K562 (cell line): ENCODE results near the gene TMEM185B. TPM values are rescaled to one million over a fixed set of nuclear protein-coding genes. Genes with fewer than 3 reads are reported as not detected.

Experiments used
- ATAC-seq: fragments of 200-7000 bp; cut with Tn5 transposase; 3 replicates; pipeline ENCODE4 v1.9.1; 2020; ENCODE audit warnings: moderate library complexity
- BruUV-seq: library from RNA; stranded (reverse); fragments of 400-500 nt; replicated peaks from 2 replicates; lab custom pipeline; 2021; lab: Mats Ljungman, UMichigan
- CTCF ChIA-PET: fragments of 300-600 bp; formaldehyde crosslinking; extraction: SDS; loops from one replicate; lab custom pipeline; 2021; ENCODE audit warnings: low intra/inter-chr PET ratio; lab: Yijun Ruan, JAX
- POLR2A ChIA-PET: fragments of 300-600, 350-650 bp; sonication (Branson Sonifier 250); formaldehyde crosslinking; extraction: SDS; loops from one replicate; lab custom pipeline; 2021; ENCODE audit warnings: antibody characterized with exemption, inconsistent platforms; lab: Yijun Ruan, JAX
- DNase-seq, 4 experiments: peaks; one replicate each; pipeline versions ENCODE4 v3.0.0 to v3.0.0-alpha.2; 2011 to 2018; ENCODE audit warnings: low spot score in 3 of 4, mixed read lengths in 3 of 4; ENCODE audit errors: extremely low read depth in 1 of 4
- FAIRE-seq: peaks from 2 replicates; lab custom pipeline; 2011; peaks lifted over from hg19 to GRCh38; lab: Jason Lieb, UNC
- H2AFZ ChIP-seq: 2 replicates; pipeline ENCODE4 v1.6.0; 2011; ENCODE audit warnings: low read depth, low read length, control low read depth, inconsistent platforms
- H3K27ac ChIP-seq: fragments of 200-600 bp; 3 replicates; pipeline ENCODE4 v1.8.0; 2011; ENCODE audit warnings: low read depth, mild to moderate bottlenecking, control low read depth, inconsistent platforms, low read length, moderate library complexity, mixed read lengths; ENCODE audit errors: extremely low read depth
- H3K27me3 ChIP-seq, 2 experiments: fragments of 300-600 bp in 1 of 2; 2 replicates in 1 of 2; 3 replicates in 1 of 2; pipeline versions ENCODE4 v1.6.0 to v1.8.0; 2011; ENCODE audit warnings: inconsistent platforms in 2 of 2, low read length in 2 of 2, mild to moderate bottlenecking in 1 of 2, mixed read lengths in 1 of 2, moderate library complexity in 1 of 2; ENCODE audit not compliant: control insufficient read depth in 2 of 2, insufficient read depth in 2 of 2
- H3K36me3 ChIP-seq: fragments of 300-600 bp; 3 replicates; pipeline ENCODE4 v1.8.0; 2011; ENCODE audit warnings: mild to moderate bottlenecking, low read length, inconsistent platforms; ENCODE audit not compliant: control insufficient read depth, insufficient read depth
- H3K4me1 ChIP-seq, 2 experiments: fragments of 200-600 bp in 1 of 2; replicated peaks in 1 of 2; 2 replicates in 1 of 2; 3 replicates in 1 of 2; pipeline versions ENCODE4 v1.5.1 to v1.8.0; 2011; ENCODE audit warnings: inconsistent platforms in 2 of 2, low read length in 2 of 2, mild to moderate bottlenecking in 1 of 2, mixed read lengths in 1 of 2, moderate library complexity in 1 of 2; ENCODE audit not compliant: control insufficient read depth in 2 of 2, insufficient read depth in 2 of 2
- H3K4me2 ChIP-seq: 2 replicates; pipeline ENCODE4 v1.6.1; 2011; ENCODE audit warnings: low read length, control low read depth, inconsistent platforms, mixed read lengths; ENCODE audit not compliant: insufficient read depth
- H3K4me3 ChIP-seq: fragments of 200-600 bp; sonication (generic), shearing (Covaris generic); 2 replicates; pipeline ENCODE4 v1.5.1; 2016; ENCODE audit warnings: control low read depth, inconsistent platforms
- H3K79me2 ChIP-seq: fragments of 200-600 bp; 3 replicates; pipeline ENCODE4 v1.8.0; 2011; ENCODE audit warnings: low read length, inconsistent platforms; ENCODE audit not compliant: control insufficient read depth, insufficient read depth
- H3K9ac ChIP-seq, 2 experiments: 2 replicates each; pipeline versions ENCODE4 v1.6.0 to v1.6.1; 2011; ENCODE audit warnings: low read depth in 2 of 2, low read length in 2 of 2, control low read depth in 1 of 2, inconsistent platforms in 1 of 2, mild to moderate bottlenecking in 1 of 2, mixed read lengths in 1 of 2; ENCODE audit not compliant: insufficient read depth in 1 of 2
- H3K9me1 ChIP-seq: one replicate; pipeline ENCODE4 v1.6.0; 2011; ENCODE audit warnings: inconsistent platforms, mild to moderate bottlenecking, low read length, moderate library complexity; ENCODE audit not compliant: control insufficient read depth, insufficient read depth
- H3K9me3 ChIP-seq: replicated peaks from 2 replicates; pipeline ENCODE4 v1.5.1; 2011; ENCODE audit warnings: low read depth, low read length, inconsistent platforms; ENCODE audit not compliant: control insufficient read depth, insufficient read depth
- H4K20me1 ChIP-seq: replicated peaks from 2 replicates; pipeline ENCODE4 v1.6.1; 2011; ENCODE audit warnings: low read length, inconsistent platforms, mixed read lengths; ENCODE audit not compliant: control insufficient read depth, insufficient read depth
- CHD1 ChIP-seq: fragments of 200-600 bp; sonication (generic); IDR thresholded peaks from one replicate; pipeline ENCODE4 v1.6.1; 2012; ENCODE audit warnings: mild to moderate bottlenecking, moderate library complexity, low read length, inconsistent platforms
- CHD4 ChIP-seq: fragments of 200-600 bp; sonication (generic); IDR thresholded peaks from 3 replicates; pipeline ENCODE4 v1.6.1; 2012; ENCODE audit warnings: low read depth, mild to moderate bottlenecking, mixed read lengths, low read length, inconsistent platforms; ENCODE audit not compliant: insufficient read depth, insufficient replicate concordance, poor library complexity, severe bottlenecking
- HEY1 ChIP-seq: fragments of 250-450 bp; sonication (Bioruptor Pico); IDR thresholded peaks from 2 replicates; pipeline ENCODE4 v1.5.0; 2020; ENCODE audit warnings: mild to moderate bottlenecking, moderate library complexity, borderline replicate concordance
- HMGN3 ChIP-seq: IDR thresholded peaks from 2 replicates; pipeline ENCODE4 v1.6.1; 2011; ENCODE audit warnings: borderline replicate concordance, low read depth, mild to moderate bottlenecking, mixed read lengths, low read length; ENCODE audit not compliant: insufficient read length; ENCODE audit errors: extremely low read depth
- POLR3A ChIP-seq: IDR thresholded peaks from 2 replicates; pipeline ENCODE4 v1.6.1; 2011; ENCODE audit warnings: borderline replicate concordance, mild to moderate bottlenecking, moderate library complexity; ENCODE audit not compliant: insufficient read length, insufficient read depth; ENCODE audit errors: extremely low read depth
- SMAD1 ChIP-seq: fragments of 150-350 bp; IDR thresholded peaks from 2 replicates; pipeline ENCODE4 v1.6.1; 2014; ENCODE audit warnings: low read length, low read depth; ENCODE audit not compliant: partially characterized antibody
- SRF ChIP-seq, 2 experiments: fragments of 250-450, 450-650 bp in 1 of 2; sonication (Bioruptor Pico) in 1 of 2; sonication (generic) in 1 of 2; formaldehyde crosslinking; IDR thresholded peaks; 2 replicates each; pipeline versions ENCODE4 v1.5.0 to v1.5.1; 2020 to 2022; ENCODE audit warnings: mild to moderate bottlenecking in 1 of 2, missing genetic modification reagents in 1 of 2
- ZNF696 ChIP-seq: fragments of 250-450 bp; sonication (Bioruptor Pico); conservative IDR thresholded peaks from 2 replicates; pipeline ENCODE4 v1.4.0; 2020; ENCODE audit warnings: mild to moderate bottlenecking, moderate library complexity
- ZNF75A ChIP-seq: fragments of 450-650 bp; formaldehyde crosslinking; IDR thresholded peaks from 2 replicates; pipeline ENCODE4 v1.4.0; 2020; ENCODE audit warnings: mild to moderate bottlenecking
- ZNF766 ChIP-seq: fragments of 200-800 bp; sonication (Bioruptor generic); conservative IDR thresholded peaks from 2 replicates; pipeline ENCODE4 v1.6.1; 2016; ENCODE audit warnings: missing genetic modification characterization, missing compliant biosample characterization
- ZNF785 ChIP-seq: fragments of 250-450 bp; sonication (Bioruptor Pico); IDR thresholded peaks from 2 replicates; pipeline ENCODE4 v1.4.0; 2020; ENCODE audit warnings: mild to moderate bottlenecking
- WGBS: fragments of 100-300 bp; shearing (Covaris generic); methylation state at CpG from one replicate; pipeline ENCODE4 v1.1.6; 2016; ENCODE audit warnings: low coverage, mixed read lengths; ENCODE audit not compliant: insufficient coverage; ENCODE audit errors: missing lambda C conversion rate; 5-methylcytosine and 5-hydroxymethylcytosine counted together
- in situ Hi-C: fragments of 300-500 bp; cut with MboI; formaldehyde crosslinking; loops from 4 replicates; pipeline ENCODE4 v1.15.0; 2018; ENCODE audit warnings: inconsistent platforms, mixed read lengths
- intact Hi-C: fragments of 100-400 bp; cut with micrococcal nuclease; formaldehyde crosslinking; loops from 2 replicates; pipeline ENCODE4 v1.14.2; 2022
- polyA plus RNA-seq, 8 experiments: library from polyadenylated mRNA; depleted of rRNA in 4 of 8; stranded (reverse) in 5 of 8; unstranded in 3 of 8; fragments of >200 nt; fragmentation: Nextera tagmentation in 2 of 8; fragmentation: Illumina TruSeq in 1 of 8; extraction: Ambion mirVana in 2 of 8; extraction: Trizol in 1 of 8; gene quantifications; 2 replicates each; pipeline versions ENCODE4 v1.2.1 to v1.2.3, GENCODE V29; 2011 to 2014; ENCODE audit warnings: inconsistent platforms in 1 of 8, missing spikeins in 1 of 8
- total RNA-seq, 7 experiments: library from RNA; depleted of rRNA in 6 of 7; stranded (reverse); fragments of >200 nt in 6 of 7; fragmentation: Illumina TruSeq in 2 of 7; extraction: Trizol in 2 of 7; gene quantifications; 2 replicates each; pipeline versions ENCODE4 v1.2.1 to v1.2.3, GENCODE V29; 2011 to 2021; ENCODE audit warnings: low replicate concordance in 1 of 7

Gene TMEM185B
- total and polyA plus RNA-seq, 9 of the 15 experiments (the other 6 are each of a cell fraction or from before 2014, with no cell fraction given): 2.9 to 28.2 (median 11.5) TPM

DNA sequence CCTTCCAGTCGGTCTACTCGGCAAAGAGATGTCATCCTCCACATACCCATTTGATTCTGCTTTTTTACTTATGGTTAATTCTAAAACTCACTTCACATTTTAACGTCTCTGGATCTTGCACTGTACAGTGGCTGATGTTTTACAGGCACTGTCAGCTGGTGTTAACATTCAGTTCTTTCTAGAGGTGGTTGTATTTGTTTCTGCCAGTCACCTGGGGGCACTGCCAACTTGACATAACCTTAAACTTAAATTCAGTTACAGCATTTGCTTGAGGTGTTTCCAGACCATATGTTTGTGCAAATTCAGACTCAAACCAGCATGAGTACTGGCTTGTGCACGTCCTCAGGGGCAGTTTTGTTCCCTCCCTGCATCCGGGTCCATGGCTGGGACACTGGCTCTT, 5.3 kb upstream of the TMEM185B start:
- POLR2A ChIA-PET: interaction anchor here (1.2 kb wide), 1 partner anchor 10 kb away, joined by 3 read pairs; no protein-coding TSS in a partner anchor
- peaks cover 22 to 23% of the 10 kb centered on the region in 2 experiments for H3K4me1 ChIP-seq

More for the DNA sequence above, 5.3 kb upstream of the TMEM185B start:
- BruUV-seq: no TSS peak
- Histone ChIP-seq H4K20me1 (no peaks in the 10 kb centered on the region), H3K4me2 (no peak overlapping the region), H3K9ac (no peak overlapping the region), H3K9me3 (no peaks in the 10 kb centered on the region), H3K9me1 (no peaks in the 10 kb centered on the region), H3K27me3 (no peaks in the 10 kb centered on the region; a peak in 1 of 5 replicates), H3K27ac (no peak overlapping the region), H3K36me3 (no peaks in the 10 kb centered on the region), H3K79me2 (no peaks in the 10 kb centered on the region), H3K4me3 (no peak overlapping the region), H2AFZ (no peak overlapping the region)
- DNase-seq (no peak), FAIRE-seq (no peak), ATAC-seq (no peak)
- intact Hi-C loops (no loop called here), in situ Hi-C loops (no loop called here)
- 47% methylated on average over 5 of the region's 5 CpGs for WGBS
- no peak for TF ChIP-seq HMGN3
- TF ChIP-seq SMAD1: no peak
- no peak for TF ChIP-seq ZNF75A (CRISPR knock-in tag)
- TF ChIP-seq POLR3A: no peak
- no peak for TF ChIP-seq SRF (CRISPR knock-in tag; IDR thresholded peaks at IDR 0.05)
- no peak for TF ChIP-seq CHD1
- TF ChIP-seq ZNF696 (CRISPR knock-in tag): no peak
- TF ChIP-seq ZNF766 (CRISPR knock-in tag): no peak
- no peak for TF ChIP-seq CHD4
- TF ChIP-seq ZNF785 (CRISPR knock-in tag): no peak
- TF ChIP-seq HEY1: no peak
- CTCF ChIA-PET: no interaction called here
